Measurements from ENCODE around the gene SLC35F2.
"Not testable (repeated sequence)": the region's sequence is repeated elsewhere in the genome, so short reads cannot be mapped to it uniquely, and the experiment has no call there.

SLC35F2 gene

DNA sequence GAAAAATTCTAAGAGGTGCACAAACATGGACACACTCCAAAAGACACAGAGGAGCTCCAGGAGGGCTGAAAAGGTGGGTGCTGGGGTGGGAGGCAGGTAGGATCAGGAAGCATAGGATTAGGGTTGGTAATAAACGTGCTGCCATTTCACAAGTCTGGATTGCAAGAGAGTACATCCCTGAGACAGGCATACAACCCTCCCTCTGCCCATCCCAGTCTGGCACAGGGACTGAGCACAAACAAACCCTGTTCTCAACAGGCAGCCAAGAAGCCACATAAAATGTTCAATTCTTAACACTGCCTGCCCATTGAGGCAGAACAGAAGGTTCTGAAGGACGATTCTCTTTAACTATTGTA, 18.5 kb downstream of the SLC35F2 start:
- peak; percentile 40 for DNase-seq

DNA sequence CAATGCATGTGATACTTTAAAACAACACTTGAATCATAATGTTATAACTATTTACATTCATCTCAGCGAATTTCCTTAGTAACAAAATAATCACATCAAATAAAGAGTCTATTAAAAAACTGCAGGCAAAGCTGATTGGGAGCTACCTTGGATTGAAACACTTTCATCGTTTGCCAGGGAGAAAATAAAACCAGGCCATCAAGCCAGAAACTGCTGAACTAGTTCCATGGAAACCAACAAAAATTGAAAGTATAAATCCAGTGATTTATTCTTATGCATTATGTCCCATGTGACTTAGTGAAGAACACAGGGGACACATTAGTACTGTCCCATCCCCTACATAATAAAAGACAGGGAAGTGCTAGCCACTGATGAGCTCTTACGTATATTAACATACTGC, 21.7 kb downstream of the SLC35F2 start:
- no peak for DNase-seq

DNA sequence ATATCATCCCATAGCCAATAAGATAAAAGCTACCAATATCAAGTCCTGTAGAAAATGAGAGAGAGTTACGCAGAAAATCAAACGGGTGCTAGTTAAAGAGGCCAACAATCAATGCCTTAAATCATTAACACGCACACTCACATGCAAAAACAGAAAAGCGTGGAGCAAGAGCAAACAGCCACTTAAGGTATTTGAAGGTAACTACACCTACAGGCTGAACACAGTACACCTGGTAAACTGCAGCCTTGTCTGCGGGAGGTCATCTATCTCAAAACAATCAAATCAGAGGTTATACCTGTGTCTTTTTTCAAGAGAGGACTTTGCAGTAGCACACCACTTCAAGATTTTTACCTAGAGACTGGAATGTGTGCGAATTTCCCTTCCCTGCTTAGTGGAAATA, 23.6 kb downstream of the SLC35F2 start:
- DNase-seq, result no peak

DNA sequence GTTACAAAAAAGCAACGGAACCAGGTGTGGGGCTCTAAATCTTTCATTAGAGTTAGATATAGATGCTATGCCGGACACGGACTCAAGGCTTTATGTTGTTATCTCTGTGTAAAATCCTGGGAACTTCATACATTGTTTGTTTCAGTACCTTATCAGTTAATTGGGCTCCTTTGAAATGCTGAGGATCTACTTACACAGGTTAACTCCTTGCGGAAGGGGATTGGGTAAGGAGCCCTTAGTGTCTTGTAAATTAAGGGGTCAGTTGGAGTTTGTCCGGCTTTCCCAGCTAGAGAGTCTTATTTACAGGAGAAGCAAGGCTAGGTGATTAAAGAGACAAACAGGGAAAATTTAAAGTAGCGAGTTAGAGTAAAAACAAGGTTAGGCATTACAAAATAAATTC, 24.7 kb downstream of the SLC35F2 start:
- DNase-seq, result not testable (repeated sequence)

DNA sequence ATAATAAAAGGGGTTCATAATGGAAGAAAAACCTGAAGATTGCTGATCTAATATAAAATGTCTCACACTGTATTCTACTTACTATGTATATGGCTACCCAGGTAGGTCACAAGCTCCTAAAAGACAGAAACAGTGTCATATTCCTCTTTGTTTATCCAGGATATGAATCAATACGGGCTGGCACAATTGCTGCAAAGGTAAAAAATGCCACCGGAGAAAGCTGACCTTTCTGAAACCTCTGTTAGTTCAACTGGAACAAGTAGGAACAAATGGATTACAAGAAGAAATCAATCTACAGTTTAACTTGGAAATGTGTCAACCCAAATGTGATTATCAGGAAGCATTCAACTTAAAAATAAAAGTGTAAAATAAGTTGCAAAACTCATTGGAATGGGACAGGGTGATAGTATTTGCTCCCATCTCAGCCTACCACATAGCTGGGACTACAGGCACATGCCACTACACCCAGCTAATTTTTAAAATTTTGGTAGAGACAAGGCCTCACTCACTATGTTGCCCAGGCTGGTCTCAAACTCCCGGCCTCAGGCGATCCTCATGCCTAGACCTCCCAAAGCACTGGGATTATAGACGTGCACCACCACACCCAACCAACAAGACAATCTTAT, 27.6 kb downstream of the SLC35F2 start:
- DNase-seq, result no peak

DNA sequence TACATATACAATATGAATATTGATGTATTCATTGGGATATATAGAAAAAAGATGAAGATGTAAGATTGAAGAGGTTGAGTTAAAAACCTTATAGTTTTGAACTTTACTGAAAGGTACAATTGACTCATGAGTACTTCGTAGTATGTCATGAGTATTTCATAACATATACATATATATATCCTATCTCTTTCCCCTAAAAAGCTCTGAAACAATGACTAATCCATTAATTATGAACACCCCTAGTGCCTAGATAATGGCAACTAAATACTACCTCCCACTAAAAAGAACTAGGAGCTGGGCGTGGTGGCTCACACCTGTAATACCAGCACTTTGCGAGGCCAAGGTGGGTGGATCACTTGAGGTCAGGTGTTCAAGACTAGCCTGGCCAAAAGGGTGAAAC, 31.5 kb downstream of the SLC35F2 start:
- DNase-seq, result no peak

DNA sequence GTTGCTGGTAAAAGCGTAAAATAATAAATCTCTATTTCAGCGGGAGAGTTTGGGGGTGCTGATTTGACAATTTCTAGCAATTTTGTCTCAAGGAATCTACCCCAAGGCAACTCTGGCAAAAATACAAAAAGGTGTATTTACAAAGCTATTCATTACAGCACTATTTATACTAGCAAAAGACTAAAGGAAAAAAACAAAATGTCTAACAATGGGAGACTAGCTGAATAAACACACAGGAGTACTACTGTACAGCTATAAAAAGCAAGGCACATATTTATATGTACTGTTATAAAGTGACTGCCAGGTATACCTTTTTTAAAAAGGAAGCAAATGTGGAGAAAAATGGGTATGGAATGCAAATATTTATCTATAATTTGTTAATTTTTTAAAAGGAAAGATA, 32.7 kb downstream of the SLC35F2 start:
- no peak for DNase-seq

DNA sequence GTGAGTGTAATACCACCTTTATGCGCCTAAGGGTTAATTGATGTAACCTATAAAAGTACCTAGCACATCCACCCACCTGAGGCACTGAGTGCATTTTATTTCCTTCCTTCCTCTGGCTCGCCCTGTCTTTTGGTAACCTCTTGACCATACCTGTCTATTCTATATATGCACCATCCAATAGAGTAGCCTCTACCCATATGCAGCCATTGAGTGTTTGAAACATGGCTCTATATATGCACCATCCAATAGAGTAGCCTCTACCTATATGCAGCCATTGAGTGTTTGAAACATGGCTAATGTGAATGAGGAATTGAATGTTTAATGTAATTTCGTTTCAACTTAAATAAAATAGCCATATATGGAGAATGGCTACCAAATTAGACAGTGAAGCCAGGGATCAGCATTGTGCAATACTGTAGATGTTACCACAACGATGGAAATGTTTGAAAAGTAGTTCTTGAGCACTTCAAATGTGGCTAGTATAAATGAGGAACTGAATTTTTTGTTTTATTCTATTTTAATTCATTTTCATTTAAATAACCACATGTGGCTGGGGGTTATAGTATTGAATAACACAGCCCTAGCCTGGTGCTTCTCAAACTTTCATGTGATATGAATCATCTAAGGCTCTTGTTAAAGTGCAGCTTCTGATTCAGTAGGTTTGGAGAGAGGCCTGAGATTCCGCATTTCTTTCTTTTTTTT, 33.8 kb downstream of the SLC35F2 start:
- no peak for DNase-seq

DNA sequence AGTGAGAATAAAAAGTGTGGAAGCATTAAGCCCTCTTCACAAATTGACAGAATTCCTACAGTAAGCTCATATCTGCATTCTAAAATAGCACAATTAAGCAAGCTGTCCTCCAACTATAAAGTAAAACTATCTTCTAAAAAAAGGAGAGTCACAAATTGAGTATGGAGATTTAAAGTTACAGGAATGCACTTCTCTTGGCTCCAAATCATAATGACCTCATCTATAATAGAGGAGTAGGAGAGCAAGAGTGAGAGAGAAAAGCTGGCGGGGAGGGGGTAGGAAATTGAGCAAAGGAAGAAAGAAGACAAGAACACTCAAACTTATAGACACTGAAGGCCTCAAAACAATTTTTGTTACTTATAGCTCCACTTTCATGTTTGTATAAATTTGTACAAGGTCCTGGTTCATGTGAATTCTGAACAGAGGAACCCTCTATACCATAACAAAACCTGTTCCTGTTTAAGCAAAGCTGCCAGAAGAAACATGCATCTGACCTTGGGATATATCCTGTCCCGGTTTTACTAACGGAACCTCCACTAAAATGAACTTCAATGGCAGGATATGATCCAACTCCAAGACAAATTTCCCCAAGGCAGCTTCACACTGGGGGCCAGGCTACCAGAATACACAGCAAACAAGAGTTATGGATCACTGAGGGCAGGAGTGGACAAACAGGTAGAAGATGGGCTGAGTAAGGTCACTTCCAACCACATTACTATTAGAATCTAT, 37.2 kb downstream of the SLC35F2 start:
- DNase-seq, result no peak

DNA sequence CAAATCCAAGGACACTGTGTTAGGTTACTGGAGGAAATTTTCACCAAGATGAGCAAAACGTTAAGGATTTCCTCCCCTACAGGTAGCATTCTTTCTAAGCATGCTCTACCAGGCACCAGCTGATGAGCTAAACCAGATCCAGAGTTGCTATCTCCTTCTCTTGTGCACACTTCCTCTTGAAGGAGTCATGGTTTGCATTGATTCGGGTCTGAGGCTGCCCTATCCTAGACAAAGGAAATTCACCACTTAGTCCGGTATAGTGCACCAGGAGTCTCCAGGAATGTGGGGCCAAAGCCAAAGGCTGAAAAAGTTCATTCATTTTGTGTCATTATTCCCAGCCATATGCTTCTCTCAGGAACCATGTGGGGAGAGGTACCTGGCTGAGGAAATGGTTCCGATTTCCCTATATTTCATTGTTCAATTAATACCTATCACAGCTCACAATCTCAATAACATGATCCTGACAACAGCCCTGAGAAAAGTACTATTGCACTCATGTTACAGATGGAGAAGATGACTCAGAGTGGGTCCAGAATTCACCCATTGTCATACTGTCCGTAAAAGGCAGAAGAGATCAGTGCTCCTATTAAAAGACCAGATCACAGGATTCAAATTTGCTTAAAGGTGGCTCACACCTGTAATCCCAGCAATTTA, 39.1 kb downstream of the SLC35F2 start:
- DNase-seq, result no peak

DNA sequence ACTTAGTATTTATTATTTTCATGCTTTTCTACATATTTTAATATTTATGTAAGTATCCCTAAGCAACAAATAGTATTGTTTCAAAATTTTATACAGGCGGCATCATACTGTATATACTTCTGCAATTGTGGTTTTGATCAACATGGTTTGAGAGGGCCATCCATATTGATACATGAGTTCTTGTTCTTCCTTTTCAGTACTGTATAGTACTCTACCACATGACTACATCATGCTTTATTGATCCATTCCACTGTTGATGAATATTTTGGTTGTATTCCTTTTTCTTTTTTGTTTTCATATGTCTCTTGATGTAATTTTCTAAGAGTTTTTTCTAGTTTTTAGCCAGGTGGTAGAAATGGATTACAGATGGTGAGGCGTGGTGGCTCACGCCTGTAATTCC, 40.1 kb downstream of the SLC35F2 start:
- DNase-seq, result no peak

DNA sequence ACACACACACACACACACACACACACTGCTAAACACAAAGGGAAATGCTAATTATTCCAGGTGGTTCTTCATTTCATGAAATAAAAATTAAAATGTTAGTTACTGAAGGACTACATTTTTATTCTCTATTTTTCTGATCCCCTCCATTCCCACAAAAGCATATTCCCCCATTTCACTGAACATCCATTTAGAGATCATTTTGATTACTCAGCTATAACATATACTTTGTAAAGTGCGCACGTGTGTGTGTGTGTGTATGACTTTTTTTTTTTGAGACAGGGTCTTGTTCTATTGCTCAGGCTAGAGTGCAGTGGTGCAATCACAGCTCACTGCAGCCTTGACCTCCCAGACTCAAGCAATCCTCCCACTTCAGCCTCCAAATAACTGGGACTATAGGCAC, 42.6 kb downstream of the SLC35F2 start:
- DNase-seq, result no peak

DNA sequence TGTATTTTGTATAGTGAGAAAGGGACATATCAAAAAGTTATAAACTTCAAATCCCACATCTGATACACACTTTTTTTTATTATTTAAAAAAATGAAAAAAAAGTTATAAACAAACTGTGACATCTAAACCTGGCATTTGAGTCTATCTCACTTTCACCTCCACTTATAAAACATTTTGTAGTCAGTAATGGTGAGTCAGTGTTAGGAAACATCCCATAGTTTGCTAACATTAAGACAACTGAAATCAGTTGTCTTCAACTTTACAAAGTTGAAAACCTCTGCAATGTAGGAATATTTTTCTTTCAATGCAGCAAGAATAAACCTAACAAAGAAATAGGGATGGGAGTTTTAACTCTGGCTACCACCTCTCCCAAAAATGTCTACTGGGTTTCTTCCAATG, 47.7 kb downstream of the SLC35F2 start:
- no peak for DNase-seq

DNA sequence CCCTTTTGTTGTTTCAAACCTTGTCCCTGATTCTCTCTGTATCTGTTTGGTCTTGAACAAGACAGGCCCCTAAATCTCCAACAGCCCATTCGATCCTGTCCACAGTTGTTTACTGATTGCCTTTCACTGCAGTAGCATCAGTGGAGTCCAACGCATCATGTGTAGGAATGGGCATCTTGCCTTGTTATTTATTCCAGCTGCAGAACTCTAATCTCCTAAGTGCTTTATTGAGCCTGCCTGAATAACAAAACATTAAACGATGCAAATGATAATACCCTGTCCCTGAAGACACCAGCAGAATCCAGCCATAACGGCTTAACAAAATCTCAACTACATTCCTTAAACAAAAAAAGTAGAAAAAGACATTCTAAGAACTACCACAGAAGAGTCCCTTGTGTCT, 50.1 kb downstream of the SLC35F2 start:
- no peak for DNase-seq

DNA sequence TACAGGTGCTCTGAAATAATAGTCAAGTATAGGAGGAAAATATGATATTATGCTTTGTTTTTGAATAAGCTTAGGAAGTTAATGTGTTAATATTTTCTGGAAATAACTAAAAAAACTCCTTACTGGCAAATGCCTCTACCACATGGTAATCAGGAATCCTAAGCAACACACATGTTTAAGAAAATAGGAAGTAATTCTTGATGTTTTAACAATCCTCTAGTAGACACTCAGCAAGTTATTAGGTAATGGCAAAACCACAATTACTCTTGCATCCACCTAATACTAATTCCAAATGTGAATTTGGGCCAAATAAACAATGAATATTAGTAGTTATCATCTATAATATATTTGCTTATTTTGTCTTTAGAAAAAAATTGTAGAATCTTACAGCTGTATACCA, 53.6 kb downstream of the SLC35F2 start:
- no peak for DNase-seq

DNA sequence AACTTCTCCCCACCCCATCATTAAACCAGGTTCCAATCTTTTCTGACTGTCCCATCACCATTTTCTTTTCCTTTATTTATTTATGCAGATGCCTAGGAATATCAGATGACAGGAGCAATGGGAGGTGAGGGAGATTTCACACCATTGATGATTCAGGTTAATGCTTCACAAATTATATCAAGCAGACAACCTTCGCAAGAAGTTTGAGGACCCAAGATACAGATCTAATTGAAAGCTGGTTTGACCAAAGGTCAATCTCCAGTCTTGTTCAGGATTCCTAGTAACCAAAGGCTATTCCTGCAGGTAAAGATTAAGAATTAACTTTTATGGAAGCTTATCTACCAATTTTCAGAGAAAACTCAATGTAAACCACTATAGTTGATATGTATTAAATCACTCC, 54.4 kb downstream of the SLC35F2 start:
- no peak for DNase-seq

DNA sequence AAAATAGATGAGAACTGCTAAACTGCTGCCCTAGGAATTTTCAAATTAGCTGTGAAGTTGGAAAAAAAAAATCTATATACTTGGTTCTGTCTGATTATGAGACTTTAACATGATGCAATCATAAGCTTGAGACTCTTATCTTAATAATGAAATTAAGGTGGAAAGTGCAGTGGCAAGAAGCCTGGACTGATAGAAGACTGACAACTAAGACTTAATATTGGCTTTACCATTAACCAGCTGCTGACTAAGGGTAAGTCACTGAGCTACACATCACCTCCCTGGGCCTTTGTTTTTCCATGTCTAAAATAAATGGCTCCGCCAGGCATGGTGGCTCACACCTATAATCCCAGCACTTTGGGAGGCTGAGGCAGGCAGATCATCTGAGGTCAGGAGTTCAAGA, 56.9 kb downstream of the SLC35F2 start:
- no peak for DNase-seq

DNA sequence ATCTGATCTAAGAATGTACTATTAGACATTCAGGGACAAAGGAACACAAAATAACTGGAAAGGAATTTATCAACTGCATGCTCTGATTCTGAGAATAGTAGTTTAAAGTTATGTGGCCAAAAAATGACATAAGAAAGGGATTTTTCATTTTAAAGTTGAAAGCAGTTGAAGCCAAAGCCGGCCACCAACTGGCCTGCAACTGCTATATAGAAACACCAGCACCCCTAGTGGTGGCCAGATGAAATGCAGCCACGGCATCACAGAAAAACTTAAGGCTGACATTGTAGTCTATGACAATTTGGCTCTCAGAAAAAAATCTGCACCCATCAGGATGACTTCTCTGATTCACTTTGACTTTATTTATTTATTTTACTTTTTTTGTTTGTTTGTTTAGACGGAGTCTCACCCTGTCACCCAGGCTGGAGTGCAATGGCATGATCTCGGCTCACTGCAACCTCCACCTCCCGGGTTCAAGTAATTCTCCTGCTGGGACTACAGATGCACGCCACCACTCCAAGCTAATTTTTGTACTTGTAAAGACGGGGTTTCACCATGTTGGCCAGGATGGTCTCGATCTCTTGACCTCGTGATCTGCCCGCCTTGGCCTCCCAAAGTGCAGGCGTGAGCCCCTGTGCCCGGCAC, 59.2 kb downstream of the SLC35F2 start:
- peak; percentile 50 for DNase-seq

DNA sequence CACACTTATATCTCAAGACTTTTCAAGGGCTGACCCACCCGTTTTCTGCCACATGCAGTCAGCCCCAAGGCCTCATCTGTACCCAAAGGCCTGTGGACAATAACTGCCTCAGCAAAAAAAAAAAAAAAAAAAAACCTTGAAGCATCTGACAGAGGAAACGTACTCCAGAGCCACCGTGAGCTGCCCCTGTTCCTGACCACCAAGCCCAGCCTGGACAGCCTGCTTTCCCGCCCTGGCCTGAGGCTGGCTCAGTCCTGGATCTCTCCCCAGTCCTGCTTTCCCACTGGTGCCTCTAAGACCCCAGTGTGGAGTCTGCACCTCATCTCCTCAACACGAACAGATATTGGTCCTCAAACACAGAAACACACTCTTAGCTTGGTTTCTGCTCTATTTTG, 66.5 kb downstream of the SLC35F2 start:
- DNase-seq, result no peak

DNA sequence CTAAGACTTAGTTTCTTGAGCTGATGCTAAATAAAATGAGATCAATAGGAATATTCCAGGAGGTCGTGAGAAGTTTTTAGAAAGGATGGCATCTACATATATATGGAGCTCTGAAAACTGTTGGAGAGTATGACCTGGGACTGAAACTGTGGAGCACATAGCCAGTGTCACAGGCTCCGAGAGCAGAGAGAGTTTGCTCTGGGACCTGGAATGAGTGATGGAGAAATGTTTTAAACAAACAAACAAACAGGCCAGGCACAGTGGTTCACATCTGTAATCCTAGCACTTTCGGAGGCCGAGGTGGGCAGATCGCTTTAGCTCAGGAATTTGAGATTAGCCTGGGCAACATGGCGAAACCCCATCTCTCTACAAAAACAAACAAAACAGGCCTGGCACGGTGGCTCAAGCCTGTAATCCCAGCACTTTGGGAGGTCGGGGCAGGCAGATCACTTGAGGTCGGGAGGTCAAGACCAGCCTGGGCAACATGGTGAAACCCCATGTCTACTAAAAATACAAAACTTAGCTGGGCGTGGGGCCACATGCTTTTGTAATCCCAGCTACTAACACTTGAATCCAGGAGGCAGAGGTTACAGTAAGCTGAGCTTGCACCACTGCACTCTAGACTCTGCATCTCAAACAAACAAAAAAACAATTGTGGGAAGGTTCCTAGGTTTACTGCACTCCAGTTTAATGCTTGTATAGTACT, 67.1 kb downstream of the SLC35F2 start:
- DNase-seq, result no peak

DNA sequence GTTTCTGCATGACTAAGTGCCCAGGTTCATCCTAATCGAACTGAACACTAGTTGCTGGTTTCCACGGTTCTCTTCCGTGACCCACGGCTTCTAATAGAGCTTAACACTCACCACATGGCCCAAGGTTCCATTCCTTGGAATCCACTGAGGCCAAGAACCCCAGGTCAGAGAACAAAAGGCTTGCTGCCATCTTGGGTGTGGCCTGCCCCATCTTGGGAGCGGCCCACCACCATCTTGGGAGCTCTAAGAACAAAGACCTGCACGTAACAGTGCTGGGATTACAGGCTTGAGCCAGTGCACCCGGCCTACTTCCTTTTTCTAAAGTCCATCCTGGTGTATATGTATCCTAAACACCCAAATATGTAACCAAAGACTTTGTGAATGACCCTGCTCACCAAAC, 68.8 kb downstream of the SLC35F2 start:
- DNase-seq, result no peak

DNA sequence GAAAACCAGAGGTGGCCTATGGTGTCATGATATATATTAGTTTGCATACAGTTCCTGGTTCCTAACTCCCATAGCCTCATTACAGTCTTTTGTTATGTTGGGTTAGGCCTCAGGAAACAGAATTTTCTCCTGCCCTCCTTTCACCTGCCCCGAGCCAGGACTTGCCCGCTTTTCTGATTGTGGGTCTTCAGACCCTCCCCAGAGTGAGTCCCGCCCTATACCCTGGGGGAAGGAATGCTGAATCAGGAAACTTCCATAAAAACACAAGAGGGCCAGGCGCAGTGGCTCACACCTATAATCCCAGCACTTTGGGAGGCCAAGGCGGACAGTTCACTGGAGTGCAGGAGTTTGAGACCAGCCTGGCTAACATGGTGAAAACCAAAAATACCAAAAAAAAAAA, 70.9 kb downstream of the SLC35F2 start:
- no peak for DNase-seq

DNA sequence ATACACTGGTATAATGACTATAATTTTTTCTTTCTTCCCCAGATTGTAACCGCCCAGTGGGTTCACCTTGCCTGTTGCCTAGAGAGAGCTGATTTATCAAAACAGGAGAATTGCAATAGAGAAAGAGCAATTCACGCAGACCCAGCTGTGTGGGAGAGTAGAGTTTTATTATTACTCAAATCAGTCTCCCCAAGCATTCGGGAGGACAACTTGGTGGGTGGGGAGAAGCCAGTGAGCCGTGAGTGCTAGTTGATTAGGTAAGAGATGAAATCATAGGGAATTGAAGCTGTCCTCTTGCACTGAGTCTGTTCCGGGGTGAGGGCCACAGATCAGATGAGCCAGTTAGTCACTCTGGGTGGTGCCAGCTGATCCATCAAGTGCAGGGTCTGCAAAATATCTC, 73.2 kb downstream of the SLC35F2 start:
- no peak for DNase-seq

Data from left hindlimb (tissue), 1 donor.